ENCODE measurements around the gene FPR1. TPM values are rescaled to one million over a fixed set of nuclear protein-coding genes. Genes with fewer than 3 reads are reported as not detected.

The FPR1 gene
- total RNA-seq, 1 donor from 2014 or later: 0.49 TPM

GRCh38 chr19:51719251-51719988, 32.3 kb downstream of the FPR1 start:
- DNase-seq: no peak
- ATAC-seq (ENCODE audit: low read depth): no peak
- intact Hi-C loops (cut with micrococcal nuclease): no loop called here
- no peaks in the 10 kb centered on the region for H3K36me3 Mint-ChIP-seq (ENCODE audit: low read depth)
- peaks cover 6% of the 10 kb centered on the region for H3K9me3 Mint-ChIP-seq
- no peak overlapping the region for H3K4me3 Mint-ChIP-seq
- POLR2A ChIA-PET: interaction anchor here (0.6 kb wide), 1 partner anchor 164 kb away, joined by 4 read pairs; no protein-coding TSS in a partner anchor
- TF ChIP-seq CTCF (IDR thresholded peaks at IDR 0.05): no peak
- CTCF ChIA-PET: no interaction called here
- peaks cover 34% of the 10 kb centered on the region for H3K27me3 Mint-ChIP-seq
- no peak overlapping the region for H3K27ac Mint-ChIP-seq
- H3K4me1 Mint-ChIP-seq: peaks cover 5% of the 10 kb centered on the region

DNA sequence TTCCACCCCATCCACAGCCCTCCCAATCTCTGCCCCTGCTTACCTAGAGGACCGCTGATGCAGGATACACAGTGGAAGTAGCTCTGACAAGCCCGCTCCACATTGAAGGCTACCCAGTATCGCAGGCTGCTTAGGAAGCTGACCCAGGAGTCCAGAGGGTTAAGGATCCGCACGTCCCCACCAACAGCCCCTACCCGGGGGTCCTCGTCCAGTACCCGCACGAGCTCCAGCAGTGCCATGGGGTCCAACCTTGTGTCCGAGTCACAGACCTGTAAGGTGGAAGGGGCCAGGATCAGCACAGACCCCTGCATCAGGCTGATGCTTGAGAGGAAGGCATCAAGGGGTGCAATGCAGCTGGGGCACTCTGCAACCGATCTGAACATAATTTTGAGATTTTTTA, 34.8 kb downstream of the FPR1 start:
- ChIA-PET CTCF (no interaction called here), POLR2A (no interaction called here)
- no peak for DNase-seq
- TF ChIP-seq CTCF (IDR thresholded peaks at IDR 0.05): no peak
- Mint-ChIP-seq H3K4me3 (no peak overlapping the region), H3K36me3 (ENCODE audit: low read depth) (no peaks in the 10 kb centered on the region), H3K27me3 (peaks cover 29% of the 10 kb centered on the region), H3K4me1 (peaks cover 8% of the 10 kb centered on the region), H3K27ac (no peak overlapping the region), H3K9me3 (peaks cover 4% of the 10 kb centered on the region)
- intact Hi-C loops (cut with micrococcal nuclease): no loop called here
- ATAC-seq (ENCODE audit: low read depth): no peak

GRCh38 chr19:51715850-51716249, 35.8 kb downstream of the FPR1 start:
- Mint-ChIP-seq H3K27ac (no peak overlapping the region), H3K36me3 (ENCODE audit: low read depth) (no peaks in the 10 kb centered on the region), H3K4me1 (peaks cover 19% of the 10 kb centered on the region), H3K9me3 (peaks cover 4% of the 10 kb centered on the region), H3K27me3 (peaks cover 25% of the 10 kb centered on the region), H3K4me3 (no peak overlapping the region)
- intact Hi-C loops (cut with micrococcal nuclease): no loop called here
- no peak for DNase-seq
- ChIA-PET POLR2A (no interaction called here), CTCF (no interaction called here)
- no peak for ATAC-seq (ENCODE audit: low read depth)
- no peak for TF ChIP-seq CTCF (IDR thresholded peaks at IDR 0.05)

DNA sequence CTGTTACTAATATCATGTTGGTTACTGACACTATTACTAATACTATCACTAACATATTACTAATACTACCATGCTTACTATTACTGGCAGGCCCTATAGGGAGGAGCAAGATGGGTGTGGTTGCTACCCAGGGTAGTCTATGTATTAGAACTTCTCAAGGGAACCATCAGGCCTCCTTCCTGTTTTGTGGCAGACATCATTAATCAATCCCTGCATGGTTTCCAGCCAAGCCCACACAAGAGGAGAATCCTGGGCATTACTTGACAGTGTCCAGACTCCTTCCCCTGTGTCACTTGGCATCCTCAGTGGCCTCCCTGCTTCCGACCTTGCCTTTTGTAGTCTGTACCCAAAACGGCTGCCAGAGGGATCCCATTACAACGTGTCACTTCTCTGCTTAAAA, 36.8 kb downstream of the FPR1 start:
- TF ChIP-seq CTCF (IDR thresholded peaks at IDR 0.05): no peak
- ATAC-seq (ENCODE audit: low read depth) (no peak), DNase-seq (no peak)
- Mint-ChIP-seq H3K36me3 (ENCODE audit: low read depth) (no peaks in the 10 kb centered on the region), H3K4me1 (peaks cover 26% of the 10 kb centered on the region), H3K4me3 (no peak overlapping the region), H3K27me3 (peaks cover 19% of the 10 kb centered on the region), H3K9me3 (peaks cover 4% of the 10 kb centered on the region), H3K27ac (no peak overlapping the region)
- ChIA-PET CTCF (no interaction called here), POLR2A (no interaction called here)
- intact Hi-C loops (cut with micrococcal nuclease): no loop called here

GRCh38 chr19:51713319-51714285, 38.1 kb downstream of the FPR1 start:
- no peak for TF ChIP-seq CTCF (IDR thresholded peaks at IDR 0.05)
- H3K27me3 Mint-ChIP-seq: peaks cover 13% of the 10 kb centered on the region
- DNase-seq (no peak), ATAC-seq (ENCODE audit: low read depth) (no peak)
- no peak overlapping the region for H3K4me3 Mint-ChIP-seq
- H3K27ac Mint-ChIP-seq: no peak overlapping the region
- peaks cover 4% of the 10 kb centered on the region for H3K9me3 Mint-ChIP-seq
- CTCF ChIA-PET: interaction anchor here (1.6 kb wide), 1 partner anchor 64 kb away, joined by 4 read pairs; no protein-coding TSS in a partner anchor
- intact Hi-C loops (cut with micrococcal nuclease): no loop called here
- no peaks in the 10 kb centered on the region for H3K36me3 Mint-ChIP-seq (ENCODE audit: low read depth)
- POLR2A ChIA-PET: no interaction called here
- peaks cover 26% of the 10 kb centered on the region for H3K4me1 Mint-ChIP-seq

Measured in activated B cell treated with CpG ODN at 0.5 μM for 24 hours (primary cell).